OCI-LY3 (cell line): Measurements from ENCODE around the gene RPRD2.

Experiments used
- CTCF ChIP-seq: fragments of 200-600, 300-600 bp; sonication (generic); IDR thresholded peaks from 2 replicates; pipeline ENCODE4 v1.5.1; 2014; ENCODE audit warnings: antibody characterized with exemption, low read length, low read depth
- EZH2phosphoT487 ChIP-seq: fragments of 200-600 bp; shearing (Covaris generic); IDR thresholded peaks from 2 replicates; pipeline ENCODE4 v1.6.1; 2018; ENCODE audit warnings: antibody characterized with exemption, mixed run types, low read depth

GRCh38 chr1:150408800-150409199, 44.9 kb downstream of the RPRD2 start:
- TF ChIP-seq CTCF (no peak), EZH2phosphoT487 (no peak)
